Mesenchymal stem cell (in vitro differentiated cells and primary cell): ENCODE results near the gene GPR137B.

Experiments used
- DNase-seq: peaks from one replicate; pipeline ENCODE4 v3.0.0-alpha.2; 2013
- H2AFZ ChIP-seq: one replicate; pipeline ENCODE4 v1.6.1; 2013; ENCODE audit warnings: low read depth, mild to moderate bottlenecking, control low read depth, inconsistent platforms, low read length, moderate library complexity
- H2AK5ac ChIP-seq: 2 replicates; pipeline ENCODE4 v1.6.1; 2013; ENCODE audit warnings: low read length, moderate library complexity, mild to moderate bottlenecking, inconsistent platforms; ENCODE audit not compliant: severe bottlenecking
- H2BK120ac ChIP-seq: one replicate; pipeline ENCODE4 v1.6.1; 2013; ENCODE audit warnings: low read depth, mild to moderate bottlenecking, inconsistent platforms, low read length, moderate library complexity
- H2BK12ac ChIP-seq, 2 experiments: one replicate each; pipeline ENCODE4 v1.6.1; 2013; ENCODE audit warnings: inconsistent platforms in 2 of 2, low read length in 2 of 2, mild to moderate bottlenecking in 2 of 2, moderate library complexity in 2 of 2, control low read depth in 1 of 2
- H2BK15ac ChIP-seq: one replicate; pipeline ENCODE4 v1.6.1; 2013; ENCODE audit warnings: mild to moderate bottlenecking, low read depth, inconsistent platforms; ENCODE audit not compliant: poor library complexity, severe bottlenecking
- H2BK5ac ChIP-seq: 2 replicates; pipeline ENCODE4 v1.6.1; 2013; ENCODE audit warnings: low read depth, mild to moderate bottlenecking, low read length, control low read depth, inconsistent platforms; ENCODE audit not compliant: poor library complexity, severe bottlenecking
- H3K14ac ChIP-seq, 2 experiments: one replicate each; pipeline ENCODE4 v1.6.1; 2013; ENCODE audit warnings: inconsistent platforms in 2 of 2, low read length in 2 of 2, control low read depth in 1 of 2, mild to moderate bottlenecking in 1 of 2, moderate library complexity in 1 of 2
- H3K18ac ChIP-seq, 2 experiments: one replicate each; pipeline ENCODE4 v1.6.1; 2013; ENCODE audit warnings: inconsistent platforms in 2 of 2, low read length in 2 of 2, control low read depth in 1 of 2, low read depth in 1 of 2, mild to moderate bottlenecking in 1 of 2
- H3K23ac ChIP-seq, 2 experiments: one replicate each; pipeline ENCODE4 v1.6.1; 2013; ENCODE audit warnings: inconsistent platforms in 2 of 2, low read length in 2 of 2, mild to moderate bottlenecking in 2 of 2, moderate library complexity in 2 of 2, control low read depth in 1 of 2
- H3K27ac ChIP-seq: 2 replicates; pipeline ENCODE4 v1.5.1; 2013; ENCODE audit warnings: mild to moderate bottlenecking, moderate library complexity, low read length, control low read depth, inconsistent platforms; ENCODE audit not compliant: poor library complexity, severe bottlenecking
- H3K27me3 ChIP-seq, 2 experiments: 2 replicates each; pipeline versions ENCODE4 v1.6.1 to v1.7.0; 2013; ENCODE audit warnings: low read length in 2 of 2, mild to moderate bottlenecking in 2 of 2, moderate library complexity in 2 of 2, control low read depth in 1 of 2, inconsistent platforms in 1 of 2; ENCODE audit not compliant: control insufficient read depth in 1 of 2, insufficient read depth in 1 of 2
- H3K36me3 ChIP-seq, 2 experiments: 2 replicates each; pipeline versions ENCODE4 v1.6.1 to v1.7.0; 2013; ENCODE audit warnings: low read length in 2 of 2, control low read depth in 1 of 2, inconsistent platforms in 1 of 2, low read depth in 1 of 2, mild to moderate bottlenecking in 1 of 2; ENCODE audit not compliant: insufficient read depth in 2 of 2, control insufficient read depth in 1 of 2
- H3K4ac ChIP-seq, 2 experiments: one replicate each; pipeline ENCODE4 v1.6.1; 2013; ENCODE audit warnings: inconsistent platforms in 2 of 2, low read length in 2 of 2, mild to moderate bottlenecking in 2 of 2, moderate library complexity in 2 of 2, control low read depth in 1 of 2, low read depth in 1 of 2
- H3K4me1 ChIP-seq: 2 replicates; pipeline ENCODE4 v1.6.1; 2013; ENCODE audit warnings: low read depth, low read length, control low read depth; ENCODE audit not compliant: control insufficient read depth, insufficient read depth
- H3K4me2 ChIP-seq: 2 replicates; pipeline ENCODE4 v1.6.1; 2013; ENCODE audit warnings: low read length, mild to moderate bottlenecking, inconsistent platforms; ENCODE audit not compliant: poor library complexity, severe bottlenecking
- H3K4me3 ChIP-seq, 2 experiments: 2 replicates each; pipeline versions ENCODE4 v1.5.1 to v1.7.0; 2013; ENCODE audit warnings: low read length in 2 of 2, mild to moderate bottlenecking in 2 of 2, control low read depth in 1 of 2, low read depth in 1 of 2; ENCODE audit not compliant: insufficient read depth in 1 of 2
- H3K79me1 ChIP-seq: replicated peaks from 2 replicates; pipeline ENCODE4 v1.6.1; 2013; ENCODE audit warnings: mild to moderate bottlenecking, control low read depth, low read length, inconsistent platforms; ENCODE audit not compliant: poor library complexity, severe bottlenecking
- H3K9ac ChIP-seq: 2 replicates; pipeline ENCODE4 v1.7.0; 2013; ENCODE audit warnings: mild to moderate bottlenecking, low read length, moderate library complexity
- H3K9me3 ChIP-seq: 2 replicates; pipeline ENCODE4 v1.7.0; 2013; ENCODE audit warnings: mild to moderate bottlenecking, low read length; ENCODE audit not compliant: control insufficient read depth
- H4K8ac ChIP-seq: one replicate; pipeline ENCODE4 v1.6.1; 2013; ENCODE audit warnings: inconsistent platforms, mild to moderate bottlenecking, low read length, moderate library complexity
- H4K91ac ChIP-seq: one replicate; pipeline ENCODE4 v1.6.1; 2013; ENCODE audit warnings: mild to moderate bottlenecking, low read length, inconsistent platforms
- WGBS: methylation state at CpG from one replicate; pipeline ENCODE4 v1.1.7; 2013; ENCODE audit warnings: mixed read lengths; 5-methylcytosine and 5-hydroxymethylcytosine counted together

GPR137B gene

DNA sequence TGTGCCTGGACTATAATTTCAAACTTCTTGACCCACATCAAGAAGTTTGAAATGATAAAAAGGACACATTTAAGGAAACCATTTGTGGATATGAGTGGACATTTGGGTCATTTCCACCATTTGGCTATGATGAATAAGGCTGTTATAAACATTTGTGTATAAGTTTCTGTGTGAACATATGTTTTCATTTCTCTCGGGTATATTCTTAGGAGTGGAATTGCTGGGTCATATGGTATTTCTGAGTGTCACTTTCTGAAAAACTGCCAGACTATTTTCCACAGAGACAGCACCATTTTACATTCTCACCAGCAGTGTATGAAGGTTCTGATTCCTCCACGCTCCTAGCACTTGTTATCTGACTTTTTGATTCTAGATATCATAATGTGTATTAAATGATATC, 50.8 kb downstream of the GPR137B start:
- Histone ChIP-seq H2BK12ac (no peak overlapping the region), H3K36me3 (peaks cover 13% of the 10 kb centered on the region in 2 experiments), H2BK15ac (no peak overlapping the region), H3K27ac (no peak overlapping the region), H4K91ac (no peak overlapping the region), H3K4ac (no peak overlapping the region), H3K79me1 (peaks cover 9% of the 10 kb centered on the region), H3K14ac (no peak overlapping the region), H4K8ac (no peak overlapping the region), H2BK120ac (no peak overlapping the region), H3K9ac (no peak overlapping the region), H2AK5ac (no peak overlapping the region), H2BK5ac (no peak overlapping the region), H3K4me1 (no peaks in the 10 kb centered on the region), H2AFZ (no peak overlapping the region), H3K4me3 (no peak overlapping the region), H3K9me3 (no peaks in the 10 kb centered on the region), H3K18ac (no peak overlapping the region), H3K23ac (no peak overlapping the region), H3K4me2 (no peak overlapping the region), H3K27me3 (no peaks in the 10 kb centered on the region)
- no peak for DNase-seq
- WGBS, result 100% methylated on average over 1 of the region's 2 CpGs

DNA sequence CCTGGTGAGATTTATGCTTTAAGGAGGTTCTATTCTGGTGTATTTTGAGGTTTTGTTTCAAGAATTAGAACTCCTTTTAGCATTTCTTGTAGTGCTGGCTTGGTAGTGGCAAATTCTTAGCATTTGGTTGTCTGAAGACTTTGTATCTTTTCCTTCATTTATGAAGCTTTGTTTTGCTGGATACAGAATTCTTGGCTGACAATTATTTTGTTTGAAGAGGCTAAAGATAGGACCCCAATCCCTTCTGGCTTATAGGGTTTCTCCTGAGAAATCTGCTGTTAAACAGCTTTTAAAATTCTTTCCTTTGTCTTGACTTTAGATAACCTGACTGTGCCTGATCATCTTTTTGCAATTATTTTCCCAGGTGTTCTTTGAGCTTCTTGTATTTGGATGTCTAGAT, 58.6 kb downstream of the GPR137B start:
- Histone ChIP-seq H3K4me3 (no peak overlapping the region), H4K8ac (no peak overlapping the region), H3K36me3 (peaks cover 11 to 31% of the 10 kb centered on the region in 2 experiments), H4K91ac (no peak overlapping the region), H3K27me3 (no peaks in the 10 kb centered on the region), H2AFZ (no peak overlapping the region), H3K4me2 (no peak overlapping the region), H2BK120ac (no peak overlapping the region), H2BK15ac (no peak overlapping the region), H3K23ac (no peak overlapping the region), H2BK5ac (no peak overlapping the region), H3K9me3 (peaks cover 32% of the 10 kb centered on the region), H3K4ac (no peak overlapping the region), H3K9ac (no peak overlapping the region), H3K27ac (no peak overlapping the region), H3K14ac (no peak overlapping the region), H2BK12ac (no peak overlapping the region), H3K4me1 (no peaks in the 10 kb centered on the region), H3K79me1 (peaks cover 20% of the 10 kb centered on the region), H2AK5ac (no peak overlapping the region), H3K18ac (no peak overlapping the region)
- no peak for DNase-seq

GRCh38 chr1:236201786-236202185, 59.4 kb downstream of the GPR137B start:
- Histone ChIP-seq H2AFZ (no peak overlapping the region), H3K9me3 (peaks cover 32% of the 10 kb centered on the region), H2BK5ac (no peak overlapping the region), H3K4me3 (no peak overlapping the region), H2BK120ac (no peak overlapping the region), H3K4ac (no peak overlapping the region), H3K27me3 (no peaks in the 10 kb centered on the region), H3K4me2 (no peak overlapping the region), H3K9ac (no peak overlapping the region), H3K27ac (no peak overlapping the region), H3K18ac (no peak overlapping the region), H2BK12ac (no peak overlapping the region), H3K4me1 (peaks cover 3% of the 10 kb centered on the region), H3K36me3 (peaks cover 11 to 39% of the 10 kb centered on the region in 2 experiments), H2AK5ac (no peak overlapping the region), H2BK15ac (no peak overlapping the region), H3K79me1 (peaks cover 20% of the 10 kb centered on the region), H3K14ac (no peak overlapping the region), H4K8ac (no peak overlapping the region), H3K23ac (no peak overlapping the region), H4K91ac (no peak overlapping the region)
- no peak for DNase-seq
- 100% methylated on average over 1 of the region's 1 CpG for WGBS

DNA sequence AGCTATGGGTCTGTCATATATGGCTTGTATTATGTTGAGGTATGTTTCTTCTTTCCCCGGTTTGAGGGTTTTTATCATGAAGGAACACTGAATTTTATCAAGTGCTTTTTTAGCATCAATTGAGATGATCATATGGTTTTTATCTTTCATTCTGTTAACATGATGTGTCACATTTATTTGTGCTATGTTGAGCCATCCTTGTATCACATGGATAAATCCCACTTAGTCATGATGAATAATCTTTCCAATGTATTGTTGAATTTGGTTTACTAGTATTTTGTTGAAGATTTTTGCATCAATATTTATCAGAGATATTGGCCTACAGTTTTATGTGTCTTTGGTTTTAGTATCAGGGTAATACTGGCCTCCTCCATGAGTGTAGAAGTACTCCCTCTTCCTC, 61.7 kb downstream of the GPR137B start:
- Histone ChIP-seq H3K4me3 (no peak overlapping the region), H2AK5ac (no peak overlapping the region), H3K14ac (no peak overlapping the region), H3K9ac (peak overlapping the region; percentile 57), H3K4me1 (peaks cover 3% of the 10 kb centered on the region), H2BK5ac (no peak overlapping the region), H2BK120ac (no peak overlapping the region), H3K27ac (no peak overlapping the region), H3K4ac (no peak overlapping the region), H2AFZ (no peak overlapping the region), H3K36me3 (peaks cover 8 to 54% of the 10 kb centered on the region in 2 experiments), H3K18ac (no peak overlapping the region), H3K27me3 (no peaks in the 10 kb centered on the region), H4K91ac (no peak overlapping the region), H3K23ac (no peak overlapping the region), H2BK15ac (no peak overlapping the region), H2BK12ac (no peak overlapping the region), H3K79me1 (peaks cover 10% of the 10 kb centered on the region), H4K8ac (no peak overlapping the region), H3K4me2 (no peak overlapping the region), H3K9me3 (peaks cover 32% of the 10 kb centered on the region)
- DNase-seq, result no peak
- WGBS, result 100% methylated on average over 1 of the region's 1 CpG
